Transverse colon (tissue), 4 donors: ENCODE measurements around the gene PSMC3IP.
"Not testable (repeated sequence)": the region's sequence is repeated elsewhere in the genome, so short reads cannot be mapped to it uniquely, and the experiment has no call there.

Experiments
- POLR2A ChIP-seq: fragments of 450-650 bp; IDR thresholded peaks from one replicate; pipeline ENCODE4 v1.6.1; 2016; ENCODE audit warnings: antibody characterized with exemption, mild to moderate bottlenecking, moderate library complexity
- POLR2AphosphoS5 ChIP-seq, 3 donors: sonication (generic); formaldehyde crosslinking; IDR thresholded peaks; one replicate each; pipeline ENCODE4 v1.6.1; 2016; ENCODE audit warnings: antibody characterized with exemption in 3 of 3
- TF ChIP-seq, protein P1 (sequence below), 5 experiments: fragments of 200-600 bp in 3 of 5; fragments of 450-650 bp in 2 of 5; sonication (generic) in 3 of 5; IDR thresholded peaks; 1 replicate in 2 of 5; 2 replicates in 3 of 5; pipeline ENCODE4 v1.5.1; 2016 to 2017; ENCODE audit warnings: antibody characterized with exemption in 5 of 5, inconsistent platforms in 3 of 5, mild to moderate bottlenecking in 2 of 5, moderate library complexity in 1 of 5

DNA sequence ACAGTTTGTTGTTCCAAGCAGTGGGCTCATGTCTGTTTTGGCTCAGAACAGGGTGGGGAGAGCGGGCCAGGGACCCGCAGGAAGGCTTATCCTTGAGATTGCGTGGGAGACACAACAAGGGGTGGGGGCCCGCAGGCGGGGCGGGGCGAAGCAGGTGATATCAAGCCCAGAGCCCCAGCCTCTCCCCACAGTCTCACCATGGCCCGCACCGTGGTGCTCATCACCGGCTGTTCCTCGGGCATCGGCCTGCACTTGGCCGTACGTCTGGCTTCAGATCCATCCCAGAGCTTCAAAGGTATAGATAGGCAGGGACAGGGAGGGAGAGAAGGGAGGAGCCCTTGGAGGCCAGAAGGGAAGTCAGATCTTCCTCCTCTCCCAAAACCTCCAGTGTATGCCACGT lies 24.8 kb downstream of the PSMC3IP start, which contains the start of gene HSD17B1:
- TF ChIP-seq, protein P1, sequence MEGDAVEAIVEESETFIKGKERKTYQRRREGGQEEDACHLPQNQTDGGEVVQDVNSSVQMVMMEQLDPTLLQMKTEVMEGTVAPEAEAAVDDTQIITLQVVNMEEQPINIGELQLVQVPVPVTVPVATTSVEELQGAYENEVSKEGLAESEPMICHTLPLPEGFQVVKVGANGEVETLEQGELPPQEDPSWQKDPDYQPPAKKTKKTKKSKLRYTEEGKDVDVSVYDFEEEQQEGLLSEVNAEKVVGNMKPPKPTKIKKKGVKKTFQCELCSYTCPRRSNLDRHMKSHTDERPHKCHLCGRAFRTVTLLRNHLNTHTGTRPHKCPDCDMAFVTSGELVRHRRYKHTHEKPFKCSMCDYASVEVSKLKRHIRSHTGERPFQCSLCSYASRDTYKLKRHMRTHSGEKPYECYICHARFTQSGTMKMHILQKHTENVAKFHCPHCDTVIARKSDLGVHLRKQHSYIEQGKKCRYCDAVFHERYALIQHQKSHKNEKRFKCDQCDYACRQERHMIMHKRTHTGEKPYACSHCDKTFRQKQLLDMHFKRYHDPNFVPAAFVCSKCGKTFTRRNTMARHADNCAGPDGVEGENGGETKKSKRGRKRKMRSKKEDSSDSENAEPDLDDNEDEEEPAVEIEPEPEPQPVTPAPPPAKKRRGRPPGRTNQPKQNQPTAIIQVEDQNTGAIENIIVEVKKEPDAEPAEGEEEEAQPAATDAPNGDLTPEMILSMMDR (IDR thresholded peaks at IDR 0.05) = not testable (repeated sequence)
- not testable (repeated sequence) for TF ChIP-seq POLR2AphosphoS5 (IDR thresholded peaks at IDR 0.05); POLR2A
